Activated CD8-positive, alpha-beta T cell treated with anti-CD3 and anti-CD28 coated beads for 36 hours (primary cell): Measurements from ENCODE around the gene CLPSL1. TPM values are rescaled to one million over a fixed set of nuclear protein-coding genes. Genes with fewer than 3 reads are reported as not detected.

Experiments used
- ATAC-seq: fragments of 200-7000 bp; cut with Tn5 transposase; one replicate; pipeline ENCODE4 v1.10.0; 2021; ENCODE audit warnings: mild to moderate bottlenecking, moderate library complexity
- CTCF ChIA-PET: fragments of 350-600 bp; sonication (Branson Sonifier 250); formaldehyde crosslinking; loops from one replicate; lab custom pipeline; 2021; ENCODE audit warnings: antibody characterized with exemption; lab: Charles Lee
- POLR2A ChIA-PET: fragments of 350-600 bp; sonication (Branson Sonifier 250); formaldehyde crosslinking; loops from one replicate; lab custom pipeline; 2021; ENCODE audit warnings: antibody characterized with exemption; lab: Charles Lee
- DNase-seq: peaks from one replicate; pipeline ENCODE4 v3.0.0-alpha.2; 2020
- H3K27ac Mint-ChIP-seq: one replicate; pipeline ENCODE4 v1.8.0; 2021; ENCODE audit warnings: mild to moderate bottlenecking, mixed read lengths
- H3K27me3 Mint-ChIP-seq: one replicate; pipeline ENCODE4 v1.8.0; 2021; ENCODE audit warnings: mixed read lengths
- H3K36me3 Mint-ChIP-seq: one replicate; pipeline ENCODE4 v1.8.0; 2021; ENCODE audit warnings: low read depth, mixed read lengths
- H3K4me1 Mint-ChIP-seq: one replicate; pipeline ENCODE4 v1.8.0; 2021; ENCODE audit warnings: low read depth, mixed read lengths
- H3K4me3 Mint-ChIP-seq: one replicate; pipeline ENCODE4 v1.8.0; 2021; ENCODE audit warnings: mild to moderate bottlenecking, moderate library complexity, mixed read lengths
- H3K9me3 Mint-ChIP-seq: one replicate; pipeline ENCODE4 v1.8.0; 2021; ENCODE audit warnings: mixed read lengths
- CTCF ChIP-seq: fragments of 200-600 bp; IDR thresholded peaks from one replicate; pipeline ENCODE4 v1.8.0; 2022; ENCODE audit warnings: antibody characterized with exemption, mild to moderate bottlenecking
- intact Hi-C: fragments of 100-400 bp; cut with micrococcal nuclease; formaldehyde crosslinking; loops from one replicate; pipeline ENCODE4 v1.10.0; 2022
- total RNA-seq, 2 experiments: library from RNA; stranded (reverse); gene quantifications; one replicate each; pipeline ENCODE4 v1.2.3, GENCODE V29; 2021

Gene CLPSL1
- total RNA-seq, 2 experiments from 2014 or later = not detected

DNA sequence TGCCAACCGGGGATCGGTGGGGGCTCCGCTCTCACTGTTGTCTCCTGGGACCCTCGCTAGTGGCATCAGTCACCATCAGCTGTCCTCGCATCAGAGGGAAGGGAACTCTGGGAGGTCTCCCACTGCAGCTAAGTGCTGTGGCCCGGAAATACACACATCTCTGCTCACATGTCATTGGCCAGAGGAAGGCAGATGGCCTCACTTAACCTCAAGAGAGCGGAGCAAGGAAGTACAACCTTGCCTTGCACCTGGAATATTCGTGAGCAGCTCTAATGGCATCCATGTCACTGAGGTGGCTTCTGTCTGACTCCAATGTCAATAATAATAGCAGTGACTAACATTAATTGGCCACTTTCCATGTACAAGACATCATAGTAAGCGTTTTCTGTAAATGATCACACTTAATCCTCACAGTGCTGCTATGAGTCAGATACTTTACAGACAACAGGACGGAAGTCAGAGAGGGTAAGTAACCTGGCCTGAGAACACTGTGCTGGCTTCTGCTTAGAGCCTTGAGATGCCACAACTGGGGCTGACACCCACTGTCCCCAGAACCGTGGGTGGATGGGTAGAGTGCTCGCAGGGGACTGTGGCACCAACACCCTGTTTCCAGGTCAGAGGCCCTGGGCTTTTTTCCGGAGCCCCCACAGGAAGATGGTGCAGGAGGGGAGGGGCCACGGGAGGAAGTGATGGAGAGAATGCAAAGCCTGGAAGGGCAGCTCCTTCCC lies 30.3 kb downstream of the CLPSL1 start:
- intact Hi-C loops = no loop called here
- Mint-ChIP-seq H3K4me3 (no peak overlapping the region), H3K27ac (no peak overlapping the region), H3K4me1 (peaks cover 4% of the 10 kb centered on the region), H3K9me3 (no peaks in the 10 kb centered on the region), H3K27me3 (peaks cover 6% of the 10 kb centered on the region), H3K36me3 (no peaks in the 10 kb centered on the region)
- POLR2A ChIA-PET = no interaction called here
- peak; percentile 20 for ATAC-seq
- CTCF ChIA-PET = interaction anchor here (0.6 kb wide), 1 partner anchor 405 kb away, joined by 3 read pairs; no protein-coding TSS in a partner anchor
- TF ChIP-seq CTCF = no peak
- no peak for DNase-seq

- no peaks in the 10 kb centered on the region for H3K36me3 Mint-ChIP-seq
- intact Hi-C loops = no loop called here
- no peak overlapping the region for H3K27ac Mint-ChIP-seq
- no peak for ATAC-seq
- no peak for DNase-seq
- H3K9me3 Mint-ChIP-seq = no peaks in the 10 kb centered on the region
- TF ChIP-seq CTCF = no peak
- ChIA-PET CTCF (interaction anchor here (0.6 kb wide), 1 partner anchor 404 kb away, joined by 3 read pairs; no protein-coding TSS in a partner anchor), POLR2A (no interaction called here)
- no peak overlapping the region for H3K4me3 Mint-ChIP-seq
- peaks cover 4% of the 10 kb centered on the region for H3K27me3 Mint-ChIP-seq
- peaks cover 4% of the 10 kb centered on the region for H3K4me1 Mint-ChIP-seq
These were observed 30.8 kb downstream of the CLPSL1 start for GRCh38 chr6:35811699-35811995.

GRCh38 chr6:35817515-35817914 lies 36.7 kb downstream of the CLPSL1 start:
- DNase-seq = no peak
- intact Hi-C loops = no loop called here
- ChIA-PET CTCF (no interaction called here), POLR2A (no interaction called here)
- TF ChIP-seq CTCF = no peak
- Mint-ChIP-seq H3K36me3 (no peaks in the 10 kb centered on the region), H3K27me3 (no peaks in the 10 kb centered on the region), H3K27ac (no peak overlapping the region), H3K4me3 (no peak overlapping the region), H3K9me3 (peaks cover 2% of the 10 kb centered on the region), H3K4me1 (no peaks in the 10 kb centered on the region)
- no peak for ATAC-seq

GRCh38 chr6:35823601-35824000 lies 42.8 kb downstream of the CLPSL1 start:
- POLR2A ChIA-PET = no interaction called here
- ATAC-seq = no peak
- no peak for TF ChIP-seq CTCF
- no peak for DNase-seq
- Mint-ChIP-seq H3K9me3 (no peaks in the 10 kb centered on the region), H3K4me3 (no peak overlapping the region), H3K4me1 (no peaks in the 10 kb centered on the region), H3K36me3 (no peaks in the 10 kb centered on the region), H3K27me3 (peaks cover 5% of the 10 kb centered on the region), H3K27ac (no peak overlapping the region)
- intact Hi-C loops = no loop called here
- CTCF ChIA-PET = no interaction called here

DNA sequence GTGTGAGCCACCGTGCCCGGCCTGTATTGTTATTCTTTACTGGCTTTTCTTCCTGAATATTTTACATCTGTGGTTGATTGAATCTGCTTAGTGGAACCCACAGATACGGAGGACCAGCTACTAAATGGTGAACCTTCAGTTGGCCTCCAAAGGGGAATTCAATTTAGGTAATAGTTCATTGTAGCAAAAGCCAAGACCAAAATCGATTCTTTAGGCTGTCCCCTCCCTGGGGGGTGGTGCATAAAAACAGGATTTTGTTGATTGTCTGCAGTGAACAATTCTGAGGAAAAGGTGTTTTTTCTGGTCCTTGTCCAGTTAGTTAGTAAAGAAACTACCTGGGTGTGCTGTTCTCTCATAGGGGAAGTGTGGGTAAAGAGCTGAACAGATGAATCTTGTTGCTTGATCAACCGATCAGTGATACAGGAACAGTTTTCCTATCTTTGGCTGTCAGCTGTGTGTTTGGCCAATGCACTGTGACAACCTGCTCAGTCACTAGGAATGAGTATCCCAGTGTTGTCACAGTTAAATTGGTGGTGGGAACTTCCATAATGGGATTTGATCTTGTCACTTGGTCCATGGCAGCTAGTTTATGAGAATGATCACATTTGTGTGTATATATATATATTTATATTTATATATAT lies 43.9 kb downstream of the CLPSL1 start:
- H3K36me3 Mint-ChIP-seq = no peaks in the 10 kb centered on the region
- TF ChIP-seq CTCF = no peak
- no peak overlapping the region for H3K4me3 Mint-ChIP-seq
- intact Hi-C loops = no loop called here
- ChIA-PET POLR2A (interaction anchor here (0.6 kb wide), 1 partner anchor 65 kb away, joined by 3 read pairs; no protein-coding TSS in a partner anchor), CTCF (no interaction called here)
- DNase-seq = no peak
- ATAC-seq = no peak
- H3K9me3 Mint-ChIP-seq = no peaks in the 10 kb centered on the region
- H3K27me3 Mint-ChIP-seq = peaks cover 5% of the 10 kb centered on the region
- H3K27ac Mint-ChIP-seq = no peak overlapping the region
- no peaks in the 10 kb centered on the region for H3K4me1 Mint-ChIP-seq
